ENCODE results near the gene UXS1. TPM values are rescaled to one million over a fixed set of nuclear protein-coding genes. Genes with fewer than 3 reads are reported as not detected.

Gene UXS1
- total and polyA plus RNA-seq, 2 donors from 2014 or later: 56.6 to 74.4 TPM

DNA sequence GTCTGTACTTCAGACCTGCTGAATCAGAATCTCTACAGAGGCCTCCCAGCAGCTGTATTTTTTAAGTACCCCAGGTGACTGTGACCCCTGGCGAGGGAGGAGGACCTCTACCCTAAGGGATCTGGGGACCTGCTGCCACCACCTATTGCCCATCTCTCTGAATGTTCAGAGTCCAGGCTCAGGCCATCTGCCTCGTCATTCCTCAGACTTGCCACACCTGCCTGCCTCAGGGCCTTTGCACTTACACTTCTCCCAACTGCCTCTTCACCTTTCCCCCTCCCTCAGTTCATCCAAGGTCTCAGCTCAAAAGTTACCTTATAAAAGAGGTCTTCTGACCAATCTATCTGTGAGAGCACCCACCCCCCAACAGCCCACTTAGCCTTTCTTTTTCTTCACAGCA, 21.5 kb downstream of the UXS1 start:
- intact Hi-C loops (cut with DNase I): no loop called here
- DNase-seq (no peak), FAIRE-seq (no peak)
- Histone ChIP-seq H3K27ac (ENCODE audit: low read depth in 2 of 2, low read length in 2 of 2) (no peak overlapping the region), H3K27me3 (ENCODE audit: control insufficient read depth, insufficient read depth, low read length) (no peaks in the 10 kb centered on the region), H3K4me1 (ENCODE audit: control insufficient read depth in 2 of 3, insufficient read depth in 2 of 3, low read depth in 1 of 3, low read length in 3 of 3) (peaks cover 0 to 14% (median 12%) of the 10 kb centered on the region in 3 donors), H3K4me3 (ENCODE audit: low read length in 3 of 3) (no peak overlapping the region), H3K9ac (ENCODE audit: low read length in 3 of 3) (no peak overlapping the region), H3K36me3 (ENCODE audit: control insufficient read depth in 2 of 3, insufficient read depth in 3 of 3, low read length in 3 of 3) (no peaks in the 10 kb centered on the region), H3K9me3 (ENCODE audit: control insufficient read depth in 2 of 3, insufficient read depth in 1 of 3, low read length in 3 of 3) (no peaks in the 10 kb centered on the region)
- TF ChIP-seq, protein P1, sequence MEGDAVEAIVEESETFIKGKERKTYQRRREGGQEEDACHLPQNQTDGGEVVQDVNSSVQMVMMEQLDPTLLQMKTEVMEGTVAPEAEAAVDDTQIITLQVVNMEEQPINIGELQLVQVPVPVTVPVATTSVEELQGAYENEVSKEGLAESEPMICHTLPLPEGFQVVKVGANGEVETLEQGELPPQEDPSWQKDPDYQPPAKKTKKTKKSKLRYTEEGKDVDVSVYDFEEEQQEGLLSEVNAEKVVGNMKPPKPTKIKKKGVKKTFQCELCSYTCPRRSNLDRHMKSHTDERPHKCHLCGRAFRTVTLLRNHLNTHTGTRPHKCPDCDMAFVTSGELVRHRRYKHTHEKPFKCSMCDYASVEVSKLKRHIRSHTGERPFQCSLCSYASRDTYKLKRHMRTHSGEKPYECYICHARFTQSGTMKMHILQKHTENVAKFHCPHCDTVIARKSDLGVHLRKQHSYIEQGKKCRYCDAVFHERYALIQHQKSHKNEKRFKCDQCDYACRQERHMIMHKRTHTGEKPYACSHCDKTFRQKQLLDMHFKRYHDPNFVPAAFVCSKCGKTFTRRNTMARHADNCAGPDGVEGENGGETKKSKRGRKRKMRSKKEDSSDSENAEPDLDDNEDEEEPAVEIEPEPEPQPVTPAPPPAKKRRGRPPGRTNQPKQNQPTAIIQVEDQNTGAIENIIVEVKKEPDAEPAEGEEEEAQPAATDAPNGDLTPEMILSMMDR (IDR thresholded peaks at IDR 0.05; ENCODE audit: borderline replicate concordance, extremely low read depth, insufficient read depth): no peak

GRCh38 chr2:106168657-106169056, 25.4 kb downstream of the UXS1 start:
- Histone ChIP-seq H3K9ac (ENCODE audit: low read length in 3 of 3) (no peak overlapping the region), H3K36me3 (ENCODE audit: control insufficient read depth in 2 of 3, insufficient read depth in 3 of 3, low read length in 3 of 3) (no peaks in the 10 kb centered on the region), H3K4me1 (ENCODE audit: control insufficient read depth in 2 of 3, insufficient read depth in 2 of 3, low read depth in 1 of 3, low read length in 3 of 3) (peaks cover 0 to 16% (median 0%) of the 10 kb centered on the region in 3 donors), H3K27me3 (ENCODE audit: control insufficient read depth, insufficient read depth, low read length) (no peaks in the 10 kb centered on the region), H3K9me3 (ENCODE audit: control insufficient read depth in 2 of 3, insufficient read depth in 1 of 3, low read length in 3 of 3) (no peaks in the 10 kb centered on the region), H3K4me3 (ENCODE audit: low read length in 3 of 3) (no peak overlapping the region), H3K27ac (ENCODE audit: low read depth in 2 of 2, low read length in 2 of 2) (no peak overlapping the region)
- no peak for FAIRE-seq
- TF ChIP-seq, protein P1 (IDR thresholded peaks at IDR 0.05; ENCODE audit: borderline replicate concordance, extremely low read depth, insufficient read depth): no peak
- intact Hi-C loops (cut with DNase I): no loop called here
- DNase-seq: no peak

DNA sequence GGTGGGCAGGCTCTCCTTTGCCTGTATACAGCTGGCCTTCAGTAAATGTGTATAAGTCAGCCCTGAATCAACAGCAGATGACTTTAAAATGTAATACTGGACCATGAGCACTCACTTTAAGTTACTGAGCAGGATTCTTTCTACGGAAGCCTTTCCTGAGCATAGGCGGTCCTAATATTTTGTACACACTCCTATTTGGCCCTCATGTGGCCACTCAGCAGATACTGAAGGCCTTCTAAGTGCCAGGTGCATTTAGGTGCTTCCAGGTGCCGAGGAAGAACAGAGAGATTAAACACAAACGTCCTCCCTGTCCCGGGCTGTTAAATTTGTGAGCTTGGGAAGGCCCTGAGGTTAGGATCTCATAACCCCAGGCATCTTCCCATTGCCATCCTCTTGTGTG, 27.0 kb downstream of the UXS1 start:
- FAIRE-seq (no peak), DNase-seq (no peak)
- H3K9ac ChIP-seq (ENCODE audit: low read length in 3 of 3): peak overlapping the region in 1 of 3 donors; percentile 23
- H3K27ac ChIP-seq (ENCODE audit: low read depth in 2 of 2, low read length in 2 of 2): peak overlapping the region; percentile 18
- H3K36me3 ChIP-seq (ENCODE audit: control insufficient read depth in 2 of 3, insufficient read depth in 3 of 3, low read length in 3 of 3): no peaks in the 10 kb centered on the region
- intact Hi-C loops (cut with DNase I): no loop called here
- peaks cover 0 to 19% (median 0%) of the 10 kb centered on the region in 3 donors for H3K4me1 ChIP-seq (ENCODE audit: control insufficient read depth in 2 of 3, insufficient read depth in 2 of 3, low read depth in 1 of 3, low read length in 3 of 3)
- no peaks in the 10 kb centered on the region for H3K27me3 ChIP-seq (ENCODE audit: control insufficient read depth, insufficient read depth, low read length)
- no peaks in the 10 kb centered on the region for H3K9me3 ChIP-seq (ENCODE audit: control insufficient read depth in 2 of 3, insufficient read depth in 1 of 3, low read length in 3 of 3)
- no peak overlapping the region for H3K4me3 ChIP-seq (ENCODE audit: low read length in 3 of 3)
- TF ChIP-seq, protein P1 (IDR thresholded peaks at IDR 0.05; ENCODE audit: borderline replicate concordance, extremely low read depth, insufficient read depth): no peak

- H3K27me3 ChIP-seq (ENCODE audit: control insufficient read depth, insufficient read depth, low read length): no peaks in the 10 kb centered on the region
- no peak for DNase-seq
- peaks cover 0 to 28% (median 6%) of the 10 kb centered on the region in 3 donors for H3K4me1 ChIP-seq (ENCODE audit: control insufficient read depth in 2 of 3, insufficient read depth in 2 of 3, low read depth in 1 of 3, low read length in 3 of 3)
- H3K36me3 ChIP-seq (ENCODE audit: control insufficient read depth in 2 of 3, insufficient read depth in 3 of 3, low read length in 3 of 3): no peaks in the 10 kb centered on the region
- no peaks in the 10 kb centered on the region for H3K9me3 ChIP-seq (ENCODE audit: control insufficient read depth in 2 of 3, insufficient read depth in 1 of 3, low read length in 3 of 3)
- no peak overlapping the region for H3K27ac ChIP-seq (ENCODE audit: low read depth in 2 of 2, low read length in 2 of 2)
- H3K9ac ChIP-seq (ENCODE audit: low read length in 3 of 3): no peak overlapping the region
- no peak overlapping the region for H3K4me3 ChIP-seq (ENCODE audit: low read length in 3 of 3)
- FAIRE-seq: no peak
- intact Hi-C loops (cut with DNase I): no loop called here
- TF ChIP-seq, protein P1 (IDR thresholded peaks at IDR 0.05; ENCODE audit: borderline replicate concordance, extremely low read depth, insufficient read depth): no peak
Measured at GRCh38 chr2:106165561-106165960, 28.5 kb downstream of the UXS1 start.
